H1 (cell line): Measurements from ENCODE around the gene ERVW-1. TPM values are rescaled to one million over a fixed set of nuclear protein-coding genes. Genes with fewer than 3 reads are reported as not detected.

Experiments used
- polyA plus RNA-seq, 7 experiments: library from polyadenylated mRNA; depleted of rRNA in 3 of 7; stranded (reverse) in 5 of 7; unstranded in 2 of 7; fragments of >200 nt in 5 of 7; fragments of 200-250 nt in 2 of 7; gene quantifications; 1 replicate in 5 of 7; 2 replicates in 1 of 7; 4 replicates in 1 of 7; pipeline versions ENCODE4 v1.2.1 to v1.2.3, GENCODE V29; 2011 to 2013; ENCODE audit warnings: missing spikeins in 2 of 7, mixed read lengths in 2 of 7
- total RNA-seq: library from RNA; stranded (reverse); fragmentation: NEBNext Ultra II Directional; extraction: Animal tissue kit (Norgen Biotek cat#: 25700); gene quantifications from 2 replicates; pipeline ENCODE4 v1.2.1, GENCODE V29; 2021

The ERVW-1 gene
- total and polyA plus RNA-seq, 2 of the 8 experiments (the other 6 are each of a cell fraction or from before 2014, with no cell fraction given), result 0.08 TPM; not detected in 1

Other genes starting within 250 kb of the ERVW-1 start
- 28.7 and 28.8 TPM in 2 replicates for gene KRIT1, start 232.0 kb downstream of the ERVW-1 start, total RNA-seq
- gene KRIT1, start 232.0 kb downstream of the ERVW-1 start, polyA plus RNA-seq (2011; rRNA removed), result 11.9 and 14.3 TPM in 2 replicates
- gene ANKIB1, start 232.0 kb downstream of the ERVW-1 start, total RNA-seq, result 43.0 and 43.8 TPM in 2 replicates
- 12.5 and 19.2 TPM in 2 replicates for gene ANKIB1, start 232.0 kb downstream of the ERVW-1 start, polyA plus RNA-seq (2011; rRNA removed)
- 31.6 and 34.7 TPM in 2 replicates for gene GATAD1, start 30.5 kb downstream of the ERVW-1 start, total RNA-seq
- 14.9 and 17.1 TPM in 2 replicates for gene GATAD1, start 30.5 kb downstream of the ERVW-1 start, polyA plus RNA-seq (2011; rRNA removed)
- 21.8 and 23.9 TPM in 2 replicates for gene PEX1, start 50.6 kb upstream of the ERVW-1 start, total RNA-seq
- 11.4 and 16.4 TPM in 2 replicates for gene PEX1, start 50.6 kb upstream of the ERVW-1 start, polyA plus RNA-seq (2011; rRNA removed)
- 8.6 and 9.5 TPM in 2 replicates for gene RBM48, start 50.8 kb upstream of the ERVW-1 start, total RNA-seq
- gene RBM48, start 50.8 kb upstream of the ERVW-1 start, polyA plus RNA-seq (2011; rRNA removed), result 4.1 and 4.3 TPM in 2 replicates
- 38.0 and 39.0 TPM in 2 replicates for gene FAM133B, start 112.4 kb upstream of the ERVW-1 start, total RNA-seq
- gene FAM133B, start 112.4 kb upstream of the ERVW-1 start, polyA plus RNA-seq (2011; rRNA removed), result 9.0 and 21.7 TPM in 2 replicates